Mesendoderm (in vitro differentiated cells): Measurements from ENCODE around the gene RPL13.

Experiments
- DNase-seq: peaks from one replicate; pipeline ENCODE4 v3.0.0; 2013
- H2AK5ac ChIP-seq: 2 replicates; pipeline ENCODE4 v1.6.1; 2013; ENCODE audit warnings: low read length, inconsistent platforms
- H2BK120ac ChIP-seq: 2 replicates; pipeline ENCODE4 v1.6.1; 2013; ENCODE audit warnings: low read depth, mild to moderate bottlenecking, low read length, moderate library complexity, mixed read lengths
- H2BK15ac ChIP-seq: replicated peaks from 2 replicates; pipeline ENCODE4 v1.6.1; 2013; ENCODE audit warnings: low read depth, mild to moderate bottlenecking, moderate library complexity
- H2BK5ac ChIP-seq: 2 replicates; pipeline ENCODE4 v1.6.1; 2013; ENCODE audit warnings: low read length, inconsistent platforms
- H3K18ac ChIP-seq: 2 replicates; pipeline ENCODE4 v1.6.1; 2013; ENCODE audit warnings: mild to moderate bottlenecking, low read length, mixed read lengths
- H3K23ac ChIP-seq: one replicate; pipeline ENCODE4 v1.6.1; 2013; ENCODE audit warnings: low read length
- H3K27ac ChIP-seq: 2 replicates; pipeline ENCODE4 v1.5.1; 2013; ENCODE audit warnings: low read depth, mild to moderate bottlenecking, inconsistent platforms, low read length, moderate library complexity
- H3K27me3 ChIP-seq: 2 replicates; pipeline ENCODE4 v1.6.1; 2013; ENCODE audit warnings: low read length, control low read depth, mild to moderate bottlenecking, inconsistent platforms; ENCODE audit not compliant: insufficient read depth, poor library complexity
- H3K36me3 ChIP-seq: 2 replicates; pipeline ENCODE4 v1.6.1; 2013; ENCODE audit warnings: low read length, inconsistent platforms; ENCODE audit not compliant: control insufficient read depth, insufficient read depth
- H3K4ac ChIP-seq: one replicate; pipeline ENCODE4 v1.6.1; 2013; ENCODE audit warnings: low read depth, mild to moderate bottlenecking, low read length, moderate library complexity
- H3K4me1 ChIP-seq: 2 replicates; pipeline ENCODE4 v1.6.1; 2013; ENCODE audit warnings: low read depth, low read length, inconsistent platforms; ENCODE audit not compliant: control insufficient read depth
- H3K4me2 ChIP-seq: 2 replicates; pipeline ENCODE4 v1.6.1; 2013; ENCODE audit warnings: low read length
- H3K4me3 ChIP-seq: 2 replicates; pipeline ENCODE4 v1.5.1; 2013; ENCODE audit warnings: mild to moderate bottlenecking, low read length
- H3K56ac ChIP-seq: one replicate; pipeline ENCODE4 v1.6.1; 2013; ENCODE audit warnings: low read length
- H3K79me1 ChIP-seq: 2 replicates; pipeline ENCODE4 v1.6.1; 2013; ENCODE audit warnings: low read length, inconsistent platforms
- H3K79me2 ChIP-seq: 2 replicates; pipeline ENCODE4 v1.6.1; 2013; ENCODE audit warnings: mild to moderate bottlenecking, low read length; ENCODE audit not compliant: control insufficient read depth, insufficient read depth
- H3K9ac ChIP-seq: 2 replicates; pipeline ENCODE4 v1.6.1; 2013; ENCODE audit warnings: low read length, inconsistent platforms
- H4K5ac ChIP-seq: one replicate; pipeline ENCODE4 v1.6.1; 2013; ENCODE audit warnings: low read length
- H4K8ac ChIP-seq: one replicate; pipeline ENCODE4 v1.6.1; 2013; ENCODE audit warnings: low read depth, mild to moderate bottlenecking, control low read depth, low read length, moderate library complexity
- WGBS: extraction: QIAGEN DNeasy Blood & Tissue Kit; methylation state at CpG from one replicate; pipeline ENCODE4 v1.1.7; 2013; ENCODE audit warnings: low lambda C conversion rate, missing lambda C conversion rate; ENCODE audit not compliant: insufficient coverage; ENCODE audit errors: extremely low coverage; 5-methylcytosine and 5-hydroxymethylcytosine counted together

Gene RPL13

GRCh38 chr16:89571636-89572035 is 11.2 kb downstream of the RPL13 start:
- H4K8ac ChIP-seq = no peak overlapping the region
- H2BK120ac ChIP-seq = no peak overlapping the region
- H4K5ac ChIP-seq = no peak overlapping the region
- H3K27me3 ChIP-seq = peaks cover 9% of the 10 kb centered on the region
- H3K4me1 ChIP-seq = no peaks in the 10 kb centered on the region
- no peak overlapping the region for H2BK5ac ChIP-seq
- no peak overlapping the region for H3K4ac ChIP-seq
- no peak overlapping the region for H3K18ac ChIP-seq
- no peak overlapping the region for H2AK5ac ChIP-seq
- H3K36me3 ChIP-seq = no peaks in the 10 kb centered on the region
- no peak overlapping the region for H3K23ac ChIP-seq
- no peak overlapping the region for H2BK15ac ChIP-seq
- no peak for DNase-seq
- no peaks in the 10 kb centered on the region for H3K79me2 ChIP-seq
- no peak overlapping the region for H3K4me3 ChIP-seq
- no peak overlapping the region for H3K27ac ChIP-seq
- no CpG with 5 or more reads among the region's 18 CpGs for WGBS
- no peaks in the 10 kb centered on the region for H3K79me1 ChIP-seq
- no peak overlapping the region for H3K4me2 ChIP-seq
- H3K9ac ChIP-seq = no peak overlapping the region
- H3K56ac ChIP-seq = no peak overlapping the region

- Histone ChIP-seq H2BK120ac (no peak overlapping the region), H3K4ac (no peak overlapping the region), H3K56ac (no peak overlapping the region), H3K79me1 (no peaks in the 10 kb centered on the region), H3K27me3 (peaks cover 9% of the 10 kb centered on the region), H2BK5ac (no peak overlapping the region), H3K79me2 (no peaks in the 10 kb centered on the region), H4K8ac (no peak overlapping the region), H2AK5ac (no peak overlapping the region), H3K9ac (no peak overlapping the region), H3K36me3 (no peaks in the 10 kb centered on the region), H3K4me1 (no peaks in the 10 kb centered on the region), H3K4me3 (no peak overlapping the region), H3K27ac (no peak overlapping the region), H2BK15ac (no peak overlapping the region), H3K18ac (no peak overlapping the region), H3K4me2 (no peak overlapping the region), H3K23ac (no peak overlapping the region), H4K5ac (no peak overlapping the region)
- WGBS = no CpG with 5 or more reads among the region's 14 CpGs
- no peak for DNase-seq
Observed at GRCh38 chr16:89572073-89572484, 11.6 kb downstream of the RPL13 start.

GRCh38 chr16:89572485-89573205 is 12.2 kb downstream of the RPL13 start:
- Histone ChIP-seq H4K8ac (no peak overlapping the region), H2AK5ac (no peak overlapping the region), H2BK120ac (no peak overlapping the region), H3K4me1 (no peaks in the 10 kb centered on the region), H3K4me3 (no peak overlapping the region), H2BK15ac (no peak overlapping the region), H3K79me2 (no peaks in the 10 kb centered on the region), H3K18ac (no peak overlapping the region), H3K27me3 (peaks cover 9% of the 10 kb centered on the region), H3K27ac (no peak overlapping the region), H3K9ac (no peak overlapping the region), H3K23ac (no peak overlapping the region), H4K5ac (no peak overlapping the region), H3K56ac (peak overlapping the region; percentile 11), H3K79me1 (no peaks in the 10 kb centered on the region), H2BK5ac (no peak overlapping the region), H3K4ac (no peak overlapping the region), H3K36me3 (no peaks in the 10 kb centered on the region), H3K4me2 (no peak overlapping the region)
- no peak for DNase-seq
- WGBS = no CpG with 5 or more reads among the region's 19 CpGs

- Histone ChIP-seq H3K18ac (no peak overlapping the region), H3K79me2 (no peaks in the 10 kb centered on the region), H2AK5ac (no peak overlapping the region), H4K5ac (no peak overlapping the region), H3K4me1 (no peaks in the 10 kb centered on the region), H3K27me3 (peaks cover 9% of the 10 kb centered on the region), H4K8ac (no peak overlapping the region), H3K79me1 (no peaks in the 10 kb centered on the region), H3K4me2 (no peak overlapping the region), H3K23ac (no peak overlapping the region), H3K27ac (no peak overlapping the region), H3K56ac (peak overlapping the region; percentile 88), H3K4me3 (no peak overlapping the region), H3K9ac (peak overlapping the region; percentile 66), H2BK15ac (no peak overlapping the region), H2BK5ac (no peak overlapping the region), H2BK120ac (no peak overlapping the region), H3K4ac (no peak overlapping the region), H3K36me3 (no peaks in the 10 kb centered on the region)
- DNase-seq = peak; percentile 11
- WGBS = no CpG with 5 or more reads among the region's 31 CpGs
Observed at GRCh38 chr16:89573826-89574680, 13.6 kb downstream of the RPL13 start.

- peak; percentile 90 for DNase-seq
- H2BK5ac ChIP-seq = no peak overlapping the region
- H3K56ac ChIP-seq = peak overlapping the region; percentile 88
- H4K8ac ChIP-seq = no peak overlapping the region
- no peaks in the 10 kb centered on the region for H3K79me1 ChIP-seq
- peaks cover 9% of the 10 kb centered on the region for H3K27me3 ChIP-seq
- no peak overlapping the region for H4K5ac ChIP-seq
- H3K18ac ChIP-seq = no peak overlapping the region
- WGBS = no CpG with 5 or more reads among the region's 55 CpGs
- H2BK120ac ChIP-seq = no peak overlapping the region
- H2AK5ac ChIP-seq = no peak overlapping the region
- peak overlapping the region; percentile 38 for H3K4me3 ChIP-seq
- no peaks in the 10 kb centered on the region for H3K79me2 ChIP-seq
- H3K4me2 ChIP-seq = peak overlapping the region; percentile 78
- H3K27ac ChIP-seq = no peak overlapping the region
- peak overlapping the region; percentile 66 for H3K9ac ChIP-seq
- H3K36me3 ChIP-seq = no peaks in the 10 kb centered on the region
- H3K4me1 ChIP-seq = no peaks in the 10 kb centered on the region
- H2BK15ac ChIP-seq = no peak overlapping the region
- H3K23ac ChIP-seq = no peak overlapping the region
- no peak overlapping the region for H3K4ac ChIP-seq
Observed at GRCh38 chr16:89574681-89575246, 14.3 kb downstream of the RPL13 start.
